ENCODE data around the gene WDR46.

Gene WDR46

DNA sequence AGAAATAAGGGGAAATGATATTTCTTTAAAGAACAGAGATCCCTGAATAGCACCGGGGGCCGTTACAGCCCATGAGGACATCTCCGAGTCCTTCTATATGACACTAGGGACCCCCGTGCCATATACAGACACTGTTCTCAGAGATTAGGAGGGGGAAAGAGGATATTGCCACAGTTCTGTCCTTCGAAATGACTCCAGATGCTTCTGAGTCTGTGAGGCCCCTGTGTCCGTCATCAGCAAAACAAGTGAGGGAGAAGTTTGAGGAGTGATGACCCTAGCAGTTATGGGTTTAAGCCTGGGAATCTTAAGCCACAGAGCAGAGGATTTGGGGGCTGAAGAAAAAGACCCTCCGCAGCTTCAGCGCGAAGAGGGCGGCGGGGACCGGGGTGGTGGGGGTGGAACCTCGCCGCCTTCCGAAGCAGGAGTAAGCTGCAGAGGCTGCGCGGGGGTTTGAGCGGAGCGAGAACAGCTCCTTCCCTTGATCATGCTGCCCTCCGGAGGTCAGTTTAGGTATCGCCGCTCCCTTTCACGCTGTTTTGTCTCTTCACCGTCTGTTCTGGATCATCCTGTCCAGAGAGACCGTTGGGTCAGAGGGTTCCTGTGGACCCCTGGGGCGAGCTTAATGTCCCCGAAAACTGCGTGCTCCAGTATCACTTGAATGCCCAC, 40.9 kb downstream of the WDR46 start:
- 7% methylated on average over 28 of the region's 28 CpGs for WGBS, 2 experiments
- Histone ChIP-seq H3K36me3 (ENCODE audit: control insufficient read depth, insufficient read depth, low read length) (no peaks in the 10 kb centered on the region), H3K9me3 (ENCODE audit: control insufficient read depth, low read length) (no peaks in the 10 kb centered on the region), H3K4me3 (ENCODE audit: insufficient read depth, low read depth, low read length) (peak overlapping the region; percentile 39), H3K27ac (ENCODE audit: insufficient read depth, low read depth, low read length, poor library complexity, severe bottlenecking) (no peak overlapping the region), H3K4me1 (ENCODE audit: control insufficient read depth, insufficient read depth, low read length) (peaks cover 8% of the 10 kb centered on the region), H3K27me3 (ENCODE audit: control insufficient read depth, insufficient read depth, low read length, poor library complexity, severe bottlenecking) (peaks cover 33% of the 10 kb centered on the region)

DNA sequence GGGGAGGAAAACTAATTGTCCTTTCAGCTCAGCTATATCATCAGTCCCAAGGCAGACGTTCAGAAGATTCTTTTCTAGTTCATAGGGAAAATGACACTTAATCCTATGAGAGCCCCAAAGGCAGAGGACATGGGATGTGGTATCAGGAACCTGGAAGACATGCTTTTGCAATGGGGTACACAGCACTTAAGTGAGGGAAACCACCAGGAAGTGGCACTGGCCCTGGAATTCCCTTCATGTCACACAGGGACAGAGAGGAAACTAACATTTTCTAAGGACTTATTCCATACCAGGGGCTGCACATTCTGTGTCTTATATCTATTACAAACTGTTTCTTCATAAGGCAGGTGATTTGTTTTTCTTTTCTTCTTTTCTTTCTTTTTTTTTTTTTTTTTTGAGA, 45.6 kb downstream of the WDR46 start:
- Histone ChIP-seq H3K27ac (ENCODE audit: insufficient read depth, low read depth, low read length, poor library complexity, severe bottlenecking) (no peak overlapping the region), H3K27me3 (ENCODE audit: control insufficient read depth, insufficient read depth, low read length, poor library complexity, severe bottlenecking) (peaks cover 36% of the 10 kb centered on the region), H3K9me3 (ENCODE audit: control insufficient read depth, low read length) (no peaks in the 10 kb centered on the region), H3K4me1 (ENCODE audit: control insufficient read depth, insufficient read depth, low read length) (no peaks in the 10 kb centered on the region), H3K36me3 (ENCODE audit: control insufficient read depth, insufficient read depth, low read length) (no peaks in the 10 kb centered on the region), H3K4me3 (ENCODE audit: insufficient read depth, low read depth, low read length) (no peak overlapping the region)
- WGBS, 2 experiments, result 46 to 81% methylated on average over 1 of the region's 1 CpG

DNA sequence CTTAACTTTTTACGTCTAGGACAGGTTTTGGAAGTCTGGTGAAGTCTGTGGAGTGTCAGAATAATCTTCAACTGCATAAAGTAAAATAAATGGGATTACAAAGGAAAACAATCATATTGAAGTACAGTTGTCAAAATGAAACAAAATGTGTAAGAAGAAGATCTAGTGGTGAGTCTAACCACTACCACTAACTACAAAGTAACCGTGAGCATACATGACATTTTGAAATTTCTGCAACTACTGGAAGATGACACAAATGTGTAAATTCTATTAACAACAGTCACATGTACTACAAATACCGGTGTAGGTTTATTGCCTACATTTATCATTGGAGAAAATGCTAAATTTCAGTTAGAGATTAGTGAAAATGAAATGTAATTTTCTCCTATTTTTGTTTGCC, 47.1 kb downstream of the WDR46 start:
- H3K4me1 ChIP-seq (ENCODE audit: control insufficient read depth, insufficient read depth, low read length), result no peaks in the 10 kb centered on the region
- H3K36me3 ChIP-seq (ENCODE audit: control insufficient read depth, insufficient read depth, low read length), result no peaks in the 10 kb centered on the region
- no peaks in the 10 kb centered on the region for H3K9me3 ChIP-seq (ENCODE audit: control insufficient read depth, low read length)
- H3K27me3 ChIP-seq (ENCODE audit: control insufficient read depth, insufficient read depth, low read length, poor library complexity, severe bottlenecking), result peaks cover 25% of the 10 kb centered on the region
- H3K4me3 ChIP-seq (ENCODE audit: insufficient read depth, low read depth, low read length), result no peak overlapping the region
- H3K27ac ChIP-seq (ENCODE audit: insufficient read depth, low read depth, low read length, poor library complexity, severe bottlenecking), result no peak overlapping the region
- 91 to 92% methylated on average over 3 of the region's 3 CpGs for WGBS, 2 experiments

DNA sequence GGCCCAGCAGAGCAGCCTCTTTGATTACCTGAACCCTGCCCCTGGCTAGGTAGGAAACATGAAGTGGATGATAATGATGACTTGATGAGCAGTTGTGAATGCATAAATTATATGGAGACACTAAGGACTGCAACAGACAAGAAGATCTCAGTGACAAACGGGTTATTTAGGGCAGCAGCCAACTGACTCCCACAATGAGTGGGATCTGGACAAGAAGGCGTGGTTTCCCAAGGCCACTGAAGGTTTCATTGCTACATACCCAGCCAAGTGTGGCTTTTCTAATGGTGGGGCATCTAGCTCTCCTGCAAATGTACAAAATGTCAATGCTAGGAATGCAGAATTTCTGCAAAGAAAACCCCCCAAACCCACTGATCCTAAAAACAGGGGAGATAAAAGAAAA, 51.3 kb downstream of the WDR46 start:
- Histone ChIP-seq H3K4me3 (ENCODE audit: insufficient read depth, low read depth, low read length) (no peak overlapping the region), H3K9me3 (ENCODE audit: control insufficient read depth, low read length) (no peaks in the 10 kb centered on the region), H3K36me3 (ENCODE audit: control insufficient read depth, insufficient read depth, low read length) (no peaks in the 10 kb centered on the region), H3K27ac (ENCODE audit: insufficient read depth, low read depth, low read length, poor library complexity, severe bottlenecking) (no peak overlapping the region), H3K4me1 (ENCODE audit: control insufficient read depth, insufficient read depth, low read length) (peaks cover 11% of the 10 kb centered on the region), H3K27me3 (ENCODE audit: control insufficient read depth, insufficient read depth, low read length, poor library complexity, severe bottlenecking) (peaks cover 7% of the 10 kb centered on the region)
- WGBS, 2 experiments, result 92 to 95% methylated on average over 2 of the region's 2 CpGs

DNA sequence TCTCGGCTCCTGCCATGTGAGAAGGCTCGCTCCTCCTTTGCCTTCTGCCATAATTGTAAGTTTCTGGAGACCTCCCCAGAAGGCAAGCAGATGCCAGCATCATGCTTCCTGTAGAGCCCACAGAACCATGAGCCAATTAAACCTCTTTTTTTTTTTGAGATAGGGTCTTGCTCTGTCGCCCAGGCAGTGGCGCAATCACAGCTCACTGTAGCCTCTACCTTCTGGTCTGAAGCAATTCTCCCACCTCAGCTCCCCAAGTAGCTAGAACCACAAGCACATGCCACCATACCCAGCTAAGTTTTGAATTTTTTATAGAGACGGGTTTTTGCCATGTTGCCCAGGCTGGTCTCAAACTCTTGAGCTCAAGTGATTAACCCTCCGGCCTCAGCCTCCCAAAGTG, 52.2 kb downstream of the WDR46 start:
- no peak overlapping the region for H3K4me3 ChIP-seq (ENCODE audit: insufficient read depth, low read depth, low read length)
- H3K4me1 ChIP-seq (ENCODE audit: control insufficient read depth, insufficient read depth, low read length), result peaks cover 11% of the 10 kb centered on the region
- no peaks in the 10 kb centered on the region for H3K9me3 ChIP-seq (ENCODE audit: control insufficient read depth, low read length)
- H3K27me3 ChIP-seq (ENCODE audit: control insufficient read depth, insufficient read depth, low read length, poor library complexity, severe bottlenecking), result no peaks in the 10 kb centered on the region
- no peak overlapping the region for H3K27ac ChIP-seq (ENCODE audit: insufficient read depth, low read depth, low read length, poor library complexity, severe bottlenecking)
- 94% methylated on average over 6 of the region's 6 CpGs for WGBS, 2 experiments
- no peaks in the 10 kb centered on the region for H3K36me3 ChIP-seq (ENCODE audit: control insufficient read depth, insufficient read depth, low read length)

- Histone ChIP-seq H3K4me3 (ENCODE audit: insufficient read depth, low read depth, low read length) (no peak overlapping the region), H3K27me3 (ENCODE audit: control insufficient read depth, insufficient read depth, low read length, poor library complexity, severe bottlenecking) (no peaks in the 10 kb centered on the region)
These were observed 52.7 kb downstream of the WDR46 start for GRCh38 chr6:33236328-33236727.

DNA sequence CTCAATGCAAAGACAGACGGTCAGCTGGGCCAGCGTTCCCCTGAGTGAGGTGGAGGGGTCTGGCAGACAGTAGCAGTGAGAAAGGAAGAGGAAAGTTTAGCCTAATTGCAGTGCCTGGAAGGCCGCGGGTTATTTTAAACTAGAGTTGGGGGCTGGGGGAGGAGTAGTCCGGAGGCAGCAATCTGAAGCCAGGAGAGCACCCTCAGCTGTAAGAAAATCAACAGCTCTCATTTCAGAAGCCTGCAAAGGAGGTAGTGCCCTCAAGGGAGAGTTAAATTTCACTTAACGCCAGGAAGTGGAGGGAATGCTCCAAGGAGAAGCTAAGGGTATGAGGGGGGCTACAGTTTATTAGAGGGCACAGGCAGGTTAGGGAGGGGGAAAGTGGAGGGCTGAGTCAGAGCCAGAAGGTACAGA, 53.8 kb downstream of the WDR46 start:
- H3K9me3 ChIP-seq (ENCODE audit: control insufficient read depth, low read length), result no peaks in the 10 kb centered on the region
- no peaks in the 10 kb centered on the region for H3K27me3 ChIP-seq (ENCODE audit: control insufficient read depth, insufficient read depth, low read length, poor library complexity, severe bottlenecking)
- no peak overlapping the region for H3K27ac ChIP-seq (ENCODE audit: insufficient read depth, low read depth, low read length, poor library complexity, severe bottlenecking)
- H3K4me1 ChIP-seq (ENCODE audit: control insufficient read depth, insufficient read depth, low read length), result peaks cover 11% of the 10 kb centered on the region
- WGBS, 2 experiments, result 19 to 25% methylated on average over 6 of the region's 6 CpGs
- H3K4me3 ChIP-seq (ENCODE audit: insufficient read depth, low read depth, low read length), result no peak overlapping the region
- no peaks in the 10 kb centered on the region for H3K36me3 ChIP-seq (ENCODE audit: control insufficient read depth, insufficient read depth, low read length)

More at GRCh38 chr6:33236328-33236727, 52.7 kb downstream of the WDR46 start:
- H3K27ac ChIP-seq (ENCODE audit: insufficient read depth, low read depth, low read length, poor library complexity, severe bottlenecking), result no peak overlapping the region
- H3K9me3 ChIP-seq (ENCODE audit: control insufficient read depth, low read length), result no peaks in the 10 kb centered on the region
- H3K36me3 ChIP-seq (ENCODE audit: control insufficient read depth, insufficient read depth, low read length), result no peaks in the 10 kb centered on the region
- peaks cover 11% of the 10 kb centered on the region for H3K4me1 ChIP-seq (ENCODE audit: control insufficient read depth, insufficient read depth, low read length)
